Activated T-cell treated with anti-CD3 and anti-CD28 coated beads for 1 hour (primary cell): ENCODE results near the gene HLX.

Experiments used
- DNase-seq: peaks from one replicate; pipeline ENCODE4 v3.0.0-alpha.2; 2020; ENCODE audit warnings: low read depth

The HLX gene, protein sequence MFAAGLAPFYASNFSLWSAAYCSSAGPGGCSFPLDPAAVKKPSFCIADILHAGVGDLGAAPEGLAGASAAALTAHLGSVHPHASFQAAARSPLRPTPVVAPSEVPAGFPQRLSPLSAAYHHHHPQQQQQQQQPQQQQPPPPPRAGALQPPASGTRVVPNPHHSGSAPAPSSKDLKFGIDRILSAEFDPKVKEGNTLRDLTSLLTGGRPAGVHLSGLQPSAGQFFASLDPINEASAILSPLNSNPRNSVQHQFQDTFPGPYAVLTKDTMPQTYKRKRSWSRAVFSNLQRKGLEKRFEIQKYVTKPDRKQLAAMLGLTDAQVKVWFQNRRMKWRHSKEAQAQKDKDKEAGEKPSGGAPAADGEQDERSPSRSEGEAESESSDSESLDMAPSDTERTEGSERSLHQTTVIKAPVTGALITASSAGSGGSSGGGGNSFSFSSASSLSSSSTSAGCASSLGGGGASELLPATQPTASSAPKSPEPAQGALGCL

DNA sequence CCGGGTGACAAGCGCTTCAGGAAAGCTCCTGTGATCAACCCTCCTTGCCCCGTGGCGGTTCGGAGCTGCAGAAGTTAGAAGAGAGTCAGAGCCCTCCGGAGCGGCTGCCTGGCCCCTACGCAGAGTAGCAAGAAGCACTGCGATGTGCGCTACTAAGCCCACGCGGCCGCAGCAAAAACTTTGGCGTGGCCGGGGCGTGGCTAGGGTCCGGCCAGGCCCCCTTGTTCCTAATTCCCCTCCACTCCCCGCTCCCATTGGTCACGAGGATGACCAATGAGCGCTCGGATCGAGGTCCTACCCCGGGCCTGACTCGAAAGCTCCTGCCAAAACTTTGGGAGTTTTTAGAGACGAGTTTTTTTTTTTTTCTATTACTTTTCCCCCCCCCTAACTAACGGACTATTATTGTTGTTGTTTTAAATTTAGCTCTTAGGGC lies at the start of gene HLX:
TSS of gene HLX (plus strand) at position 368 of the 433 bp plus-strand sequence. CDS start 415 bp downstream, outside the sequence.
- no peak for DNase-seq

DNA sequence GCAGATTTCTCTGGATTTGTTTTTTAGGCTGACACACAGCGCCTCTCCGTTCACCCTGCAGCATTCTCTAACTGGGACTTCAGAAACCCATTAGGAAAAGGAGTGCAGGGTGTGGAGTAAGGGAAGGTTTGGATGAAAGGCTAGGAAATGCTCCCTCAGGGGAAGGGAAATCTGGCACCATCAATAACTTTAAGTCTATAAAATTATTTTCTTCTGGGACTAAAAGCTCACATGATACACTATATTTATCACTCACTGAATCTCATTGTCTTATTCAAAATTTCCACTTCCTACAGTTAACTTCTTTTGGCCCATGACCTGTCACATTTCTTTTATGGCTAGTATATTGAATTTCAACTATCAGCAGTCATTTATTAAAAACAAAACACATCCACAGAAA lies 45.8 kb upstream of the HLX start:
- no peak for DNase-seq

DNA sequence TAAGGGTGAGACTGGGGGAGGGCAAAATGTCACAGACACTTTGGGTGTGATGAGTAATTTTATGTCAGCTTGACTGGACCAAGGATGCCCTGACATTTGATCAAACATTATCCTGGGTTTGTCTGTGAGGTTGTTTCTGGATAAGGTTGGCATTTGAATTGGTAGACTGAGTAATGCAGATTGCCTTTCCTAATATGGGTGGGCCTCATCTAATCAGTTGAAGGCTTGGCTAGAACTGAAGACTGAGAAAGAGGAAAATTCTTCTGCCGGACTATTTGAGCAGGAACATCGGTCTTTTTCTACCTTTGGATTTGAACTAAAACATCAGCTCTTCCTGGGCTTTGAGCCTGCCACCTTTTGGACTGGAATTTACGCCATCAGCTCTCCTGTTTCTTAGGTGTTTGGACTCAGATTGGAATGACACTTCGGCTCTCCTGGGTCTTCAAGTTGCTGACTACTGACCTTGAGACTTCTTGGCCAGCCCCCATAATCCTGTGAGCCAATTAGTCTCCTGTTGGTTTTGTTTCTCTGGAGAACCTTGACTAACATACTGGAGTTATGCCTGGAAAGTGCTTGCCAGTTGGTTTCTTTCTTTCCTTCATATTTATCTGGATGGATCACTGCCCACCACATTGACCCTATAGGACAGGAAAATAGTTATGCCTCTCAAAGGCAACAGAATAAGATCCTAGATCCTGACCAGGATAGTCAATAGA lies 44.9 kb upstream of the HLX start:
- DNase-seq: no peak

DNA sequence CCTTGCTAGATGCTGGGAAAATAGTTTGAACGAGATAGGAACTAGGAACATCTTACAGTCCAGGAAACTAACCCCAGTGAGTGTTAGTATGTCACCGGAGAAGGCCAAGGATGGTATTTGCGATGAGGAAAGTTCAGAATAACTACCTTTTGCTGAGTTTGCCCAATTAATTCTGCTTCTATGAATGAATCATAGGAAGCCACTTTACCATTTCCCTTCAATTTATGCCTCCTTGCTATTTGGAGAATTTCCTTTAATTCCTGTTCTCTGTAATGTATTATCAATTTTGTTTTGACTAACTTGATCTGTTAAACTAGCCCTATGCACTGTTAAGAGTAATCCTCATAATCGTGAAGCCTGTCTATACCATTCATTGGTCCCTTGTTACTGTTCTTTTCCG lies 40.7 kb upstream of the HLX start:
- DNase-seq: no peak

DNA sequence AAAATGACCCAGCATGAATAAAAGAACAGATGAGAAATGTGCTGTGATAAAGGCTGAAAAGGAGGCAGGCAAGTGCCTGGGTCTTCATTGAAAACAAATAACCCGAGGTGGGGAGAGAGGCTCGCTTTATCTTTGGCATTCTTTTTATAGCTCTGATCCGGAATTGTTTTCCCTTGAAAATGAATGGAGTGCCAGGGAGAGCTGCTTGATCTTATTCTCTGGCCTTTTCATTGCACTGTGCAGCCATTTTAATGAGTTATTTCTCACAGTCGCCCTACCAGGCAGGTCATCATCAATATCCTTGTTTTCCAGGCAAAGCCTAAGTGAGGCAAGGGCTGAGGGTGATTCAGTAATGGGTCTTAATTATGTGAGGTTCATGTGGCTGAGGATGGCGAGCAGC lies 39.8 kb upstream of the HLX start:
- no peak for DNase-seq

DNA sequence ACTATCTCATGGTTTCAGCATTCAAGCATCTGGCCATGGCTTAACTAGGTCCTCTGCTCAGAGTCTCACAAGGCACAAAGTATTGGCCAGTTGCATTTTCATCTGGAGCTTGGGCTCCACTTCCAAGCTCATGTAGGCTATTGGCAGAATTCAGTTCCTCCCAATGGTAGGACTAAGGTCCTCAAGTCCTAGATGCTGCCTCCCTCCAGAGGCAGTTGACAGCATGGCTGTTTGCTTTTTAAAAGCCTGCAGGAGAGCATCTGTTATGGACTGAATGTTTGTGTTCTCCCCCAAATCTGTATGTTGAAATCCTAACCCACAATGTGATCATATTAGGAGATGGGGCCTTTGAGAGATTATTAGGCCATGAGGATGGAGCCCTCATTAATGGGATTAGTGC lies 38.0 kb upstream of the HLX start:
- DNase-seq: no peak

DNA sequence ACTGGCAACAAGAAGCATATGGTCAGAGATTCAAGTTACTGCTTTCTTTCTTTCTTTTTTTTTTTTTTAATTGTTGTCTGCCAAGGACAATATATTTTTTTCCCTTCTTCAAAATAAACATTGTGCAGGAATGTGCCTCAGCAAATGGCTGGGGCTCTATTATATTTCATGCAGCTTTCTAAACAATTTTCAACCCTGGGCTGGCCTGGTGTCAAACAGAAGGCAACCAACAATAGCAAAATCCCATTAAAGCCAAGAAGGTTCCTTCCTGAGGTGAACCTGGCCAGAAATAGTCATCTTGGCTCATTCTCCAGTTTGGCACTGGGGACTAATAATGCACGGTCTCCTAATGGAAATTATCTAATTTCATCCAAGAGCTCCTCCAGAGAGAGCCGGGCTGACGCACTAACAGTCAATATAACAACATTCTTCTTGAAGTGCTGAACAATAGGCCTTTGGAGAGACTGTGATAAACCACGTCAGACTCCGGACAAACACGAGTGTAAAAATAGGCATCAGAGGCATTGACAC lies 35.7 kb upstream of the HLX start:
- no peak for DNase-seq

DNA sequence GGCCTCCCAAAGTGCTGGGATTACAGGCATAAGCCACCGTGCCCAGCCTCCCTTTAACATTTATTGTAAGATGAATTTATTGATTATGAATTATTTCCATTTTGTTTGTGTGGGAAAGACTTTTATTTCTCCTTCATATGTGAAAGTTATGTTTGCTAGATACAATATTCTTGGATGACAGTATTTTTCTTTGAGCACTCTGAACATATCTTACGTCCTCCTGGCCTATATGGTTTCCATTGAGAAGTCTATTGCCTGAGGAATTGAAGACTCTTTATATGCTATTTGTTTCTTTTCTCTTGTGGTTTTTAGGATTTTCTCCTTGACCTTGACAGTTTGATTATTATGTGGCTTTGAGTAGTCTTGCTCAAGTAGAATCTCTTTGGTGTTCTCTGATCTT lies 26.8 kb upstream of the HLX start:
- DNase-seq: no peak

DNA sequence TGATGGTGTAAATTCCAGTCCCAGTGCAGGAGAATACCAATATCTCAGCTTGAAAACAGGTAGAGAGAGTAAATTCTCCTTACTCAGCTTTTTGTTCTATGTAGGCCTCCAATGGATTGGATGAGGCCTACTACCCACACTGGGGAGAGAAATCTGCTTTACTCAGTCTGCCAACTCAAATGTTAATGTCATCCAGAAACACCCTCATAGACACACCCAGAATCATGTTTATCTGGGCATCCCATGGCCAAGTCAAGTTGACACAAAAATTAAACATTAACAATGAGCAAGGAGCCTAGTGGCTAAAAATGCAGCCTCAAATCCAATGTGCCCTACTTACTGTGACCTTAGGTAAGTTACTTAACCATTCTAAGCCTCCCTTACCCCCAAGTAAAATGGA lies 6.9 kb upstream of the HLX start:
- no peak for DNase-seq

DNA sequence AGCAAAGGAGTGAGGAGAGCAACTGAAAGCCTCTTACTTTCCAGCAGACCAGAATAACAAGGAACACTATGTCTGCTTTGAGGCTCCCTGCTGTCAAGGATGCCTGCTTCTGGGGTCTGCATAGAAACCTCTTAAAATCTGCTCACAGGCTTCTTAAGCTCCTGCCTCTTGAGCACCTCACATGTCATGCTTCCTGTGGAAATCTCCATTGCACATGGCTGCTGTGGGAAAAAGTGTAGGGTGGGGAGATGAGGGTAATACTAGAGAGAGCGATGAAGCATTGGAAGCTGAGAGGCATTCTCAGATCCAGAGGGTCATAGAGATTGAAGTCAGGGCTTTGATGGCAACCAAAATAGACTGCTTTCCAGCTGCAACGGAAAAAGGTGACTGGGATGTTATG lies 6.2 kb upstream of the HLX start:
- DNase-seq: no peak

DNA sequence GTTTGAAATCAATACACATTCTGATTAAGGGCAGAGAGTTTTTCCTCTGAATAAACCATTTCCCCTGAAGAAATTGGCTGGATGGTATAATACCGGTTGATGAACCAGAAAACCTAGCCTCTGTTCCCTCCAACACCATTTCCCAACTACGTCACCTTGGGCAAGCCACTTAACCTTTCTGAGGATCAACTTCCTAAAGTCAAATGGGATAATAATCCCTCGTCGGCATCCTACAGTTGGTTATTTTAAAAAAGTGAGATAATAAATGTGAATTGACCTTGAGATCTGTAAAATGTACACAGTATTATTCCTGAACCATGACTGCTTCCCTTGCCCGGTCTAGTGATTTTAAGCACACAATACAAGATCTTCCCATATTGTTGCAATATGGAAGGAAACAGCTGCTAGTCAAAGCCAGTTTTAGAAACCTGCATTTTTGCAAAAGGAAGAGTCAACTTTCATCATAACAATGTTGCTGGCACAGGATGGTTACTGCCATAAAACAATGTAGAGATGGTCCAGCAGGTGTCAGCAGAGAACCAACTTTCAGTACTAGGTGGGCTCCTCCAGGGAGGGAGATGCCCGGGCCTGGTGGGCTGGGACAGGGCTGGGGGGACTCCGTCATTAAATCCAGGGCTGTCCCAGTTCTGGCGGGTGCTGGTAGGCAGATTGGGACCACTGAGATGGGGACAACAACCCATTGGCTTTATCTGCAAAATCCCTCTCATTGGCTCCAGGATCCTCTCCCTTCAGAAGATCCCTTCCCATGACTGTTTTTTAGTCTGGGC lies 5.2 kb upstream of the HLX start:
- DNase-seq: no peak

DNA sequence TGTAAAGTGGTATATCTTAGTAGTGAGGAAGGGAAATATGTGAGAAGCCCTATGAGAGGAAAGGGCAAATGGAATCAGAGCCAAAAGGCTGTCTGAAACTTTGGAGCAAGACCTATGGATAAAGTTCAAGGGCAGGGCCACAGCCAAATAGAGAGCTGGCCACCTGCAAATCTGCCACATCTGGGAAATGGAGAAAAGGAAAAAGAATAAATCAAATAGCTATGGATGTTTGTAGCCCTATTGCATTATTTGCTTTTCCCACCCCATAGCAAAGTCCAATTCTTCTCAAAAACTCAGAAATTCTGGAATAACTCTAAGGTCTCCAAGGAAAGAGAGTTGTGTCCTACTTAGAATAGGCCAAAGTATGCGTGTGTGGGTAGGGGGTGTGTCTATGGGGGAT lies 4.0 kb upstream of the HLX start:
- DNase-seq: no peak

DNA sequence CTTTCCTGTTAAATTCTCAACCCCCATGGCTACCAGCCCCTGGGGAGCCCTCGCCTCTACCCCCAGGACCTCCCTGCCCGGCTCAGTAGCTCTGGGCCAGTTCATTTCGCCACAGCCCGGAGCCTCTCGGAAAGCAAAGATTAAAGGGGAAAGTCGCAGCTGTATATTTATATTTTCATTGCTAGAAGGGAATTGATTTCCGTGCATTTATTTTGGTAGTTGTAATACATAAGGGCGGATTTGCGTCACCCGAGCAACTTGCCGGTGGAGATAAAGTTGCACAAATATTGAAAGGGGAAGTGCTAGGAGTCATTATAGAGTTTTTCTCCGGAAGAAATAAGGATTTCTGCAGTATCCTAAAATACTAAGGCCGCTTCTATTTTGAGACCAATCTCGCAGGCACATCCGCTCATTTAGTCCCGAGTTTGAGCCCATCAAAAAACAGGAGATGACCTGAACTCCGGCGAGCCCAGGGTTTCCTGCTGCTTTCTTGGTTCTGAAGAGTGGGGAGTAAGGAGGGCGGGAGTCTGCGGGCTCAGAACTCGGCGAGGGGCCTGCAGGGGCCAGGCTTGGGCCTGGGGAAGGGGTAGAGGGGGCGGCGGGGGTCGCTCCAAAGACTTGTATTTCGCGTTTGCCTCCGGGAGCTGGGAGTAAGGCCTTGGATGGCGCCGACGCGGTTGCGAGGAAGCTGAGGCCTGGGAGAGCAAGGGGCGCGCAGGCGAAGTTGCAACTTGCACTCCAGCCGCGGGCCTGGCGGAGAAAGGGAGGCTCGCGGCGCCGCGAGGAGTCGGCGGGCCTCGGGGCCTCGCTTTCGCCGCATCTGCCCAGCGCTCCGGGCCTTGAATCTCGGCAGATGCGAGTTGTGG lies 2.5 kb upstream of the HLX start:
- DNase-seq: no peak

DNA sequence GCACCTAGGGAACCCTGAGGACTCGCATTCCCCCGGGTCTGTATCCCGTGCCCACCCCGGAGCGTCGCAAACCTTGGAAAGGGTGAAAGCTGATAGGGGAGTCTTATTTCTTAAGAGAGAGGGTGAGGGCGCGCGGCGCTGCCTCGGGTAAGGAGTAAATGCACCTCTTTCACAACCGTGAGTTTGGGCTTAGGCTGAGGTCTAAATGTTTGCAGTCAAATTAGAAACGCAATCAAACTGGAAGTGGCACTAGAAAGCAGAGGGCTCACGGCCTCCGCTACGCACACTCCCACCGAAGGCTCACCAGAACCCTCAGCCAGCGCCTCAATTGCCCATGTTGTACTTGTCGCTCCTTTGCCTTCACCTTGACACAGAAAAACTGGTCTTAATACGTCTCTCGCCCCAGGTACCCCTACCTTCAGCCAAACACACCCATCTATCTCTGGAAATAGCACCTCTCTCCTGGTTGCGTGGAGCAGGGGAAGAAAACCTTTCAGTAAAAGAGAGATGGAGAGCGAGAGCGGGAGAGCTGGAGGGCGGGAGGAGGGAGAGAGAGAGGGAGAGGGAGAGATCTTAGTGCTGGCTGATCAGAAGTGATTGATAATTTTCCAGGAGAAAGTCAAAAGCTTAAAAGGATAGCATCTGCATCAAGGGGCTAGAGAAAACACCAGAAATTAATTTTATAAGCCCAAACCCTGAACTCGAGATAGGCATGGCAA lies 1.7 kb upstream of the HLX start:
- no peak for DNase-seq

DNA sequence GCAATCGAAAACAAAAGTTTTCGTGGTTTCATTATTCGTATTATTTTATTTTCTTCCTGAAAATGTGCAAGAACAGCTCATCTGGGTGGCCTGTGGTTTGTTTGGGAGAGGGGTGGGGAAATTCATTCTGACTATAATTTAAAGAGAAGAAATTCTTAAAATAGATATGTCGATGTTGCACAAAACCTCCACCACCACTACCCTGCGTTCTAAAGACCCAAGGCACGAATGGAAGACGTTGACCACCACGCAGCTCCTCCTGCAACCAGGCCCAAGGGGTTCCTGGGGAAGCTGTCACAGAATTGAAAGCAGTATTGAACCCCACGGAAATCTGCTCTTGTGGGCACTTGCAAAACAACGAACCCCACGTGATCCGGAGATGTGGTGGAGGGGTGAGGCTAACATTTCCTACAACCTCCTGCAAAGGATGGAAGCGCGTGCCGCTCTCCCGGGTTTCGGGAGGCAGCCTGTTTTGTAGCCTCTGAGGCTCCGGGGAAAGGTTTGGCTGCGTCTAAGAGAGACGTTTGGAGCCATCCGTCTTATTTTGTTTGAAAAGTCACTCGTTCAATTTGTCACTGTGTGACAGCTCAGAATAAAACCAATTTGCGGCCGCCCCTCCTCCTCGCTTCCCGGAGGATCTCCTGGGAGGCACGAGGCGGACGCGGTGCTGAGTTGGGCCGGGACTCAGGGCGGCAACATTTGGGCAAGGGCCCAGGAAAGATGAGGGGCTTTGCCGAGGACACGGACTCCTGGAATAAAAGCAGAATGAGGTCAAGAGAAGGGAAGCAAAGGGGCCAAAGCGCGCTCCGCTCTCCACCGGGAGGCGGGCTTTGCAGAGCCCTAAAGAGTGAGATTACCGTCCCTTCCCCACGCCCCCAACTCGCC lies 810 bp upstream of the HLX start:
- DNase-seq: no peak

DNA sequence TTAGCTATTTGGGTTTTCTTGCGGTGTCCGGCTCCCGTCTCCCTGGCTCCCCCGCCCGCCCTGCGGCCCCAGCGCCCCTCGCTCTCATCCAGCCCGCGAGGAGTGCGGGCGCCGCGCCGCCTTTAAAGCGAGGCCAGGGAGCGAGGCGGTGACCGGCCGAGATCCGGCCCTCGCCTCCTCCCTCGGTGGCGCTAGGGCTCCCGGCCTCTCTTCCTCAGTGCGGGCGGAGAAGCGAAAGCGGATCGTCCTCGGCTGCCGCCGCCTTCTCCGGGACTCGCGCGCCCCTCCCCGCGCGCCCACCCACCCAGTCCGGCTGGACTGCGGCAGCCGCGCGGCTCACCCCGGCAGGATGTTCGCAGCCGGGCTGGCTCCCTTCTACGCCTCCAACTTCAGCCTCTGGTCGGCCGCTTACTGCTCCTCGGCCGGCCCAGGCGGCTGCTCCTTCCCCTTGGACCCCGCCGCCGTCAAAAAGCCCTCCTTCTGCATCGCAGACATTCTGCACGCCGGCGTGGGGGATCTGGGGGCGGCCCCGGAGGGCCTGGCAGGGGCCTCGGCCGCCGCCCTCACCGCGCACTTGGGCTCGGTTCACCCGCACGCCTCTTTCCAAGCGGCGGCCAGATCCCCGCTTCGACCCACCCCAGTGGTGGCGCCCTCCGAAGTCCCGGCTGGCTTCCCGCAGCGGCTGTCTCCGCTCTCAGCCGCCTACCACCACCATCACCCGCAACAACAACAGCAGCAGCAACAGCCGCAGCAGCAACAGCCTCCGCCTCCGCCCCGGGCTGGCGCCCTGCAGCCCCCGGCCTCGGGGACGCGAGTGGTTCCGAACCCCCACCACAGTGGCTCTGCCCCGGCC lies 492 bp downstream of the HLX start:
- DNase-seq: no peak

DNA sequence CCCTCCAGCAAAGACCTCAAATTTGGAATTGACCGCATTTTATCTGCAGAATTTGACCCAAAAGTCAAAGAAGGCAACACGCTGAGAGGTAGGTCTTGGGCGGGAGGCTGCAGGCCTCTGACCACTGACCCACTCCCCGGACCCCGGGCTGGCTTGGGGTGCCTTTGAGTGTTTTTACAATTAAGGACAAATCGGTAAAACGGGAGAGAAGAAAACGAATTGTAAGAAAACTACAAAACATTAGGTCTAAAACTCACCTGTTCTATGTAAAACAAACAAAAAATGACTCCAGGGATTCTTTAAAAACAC lies 1.1 kb downstream of the HLX start:
- DNase-seq: no peak

DNA sequence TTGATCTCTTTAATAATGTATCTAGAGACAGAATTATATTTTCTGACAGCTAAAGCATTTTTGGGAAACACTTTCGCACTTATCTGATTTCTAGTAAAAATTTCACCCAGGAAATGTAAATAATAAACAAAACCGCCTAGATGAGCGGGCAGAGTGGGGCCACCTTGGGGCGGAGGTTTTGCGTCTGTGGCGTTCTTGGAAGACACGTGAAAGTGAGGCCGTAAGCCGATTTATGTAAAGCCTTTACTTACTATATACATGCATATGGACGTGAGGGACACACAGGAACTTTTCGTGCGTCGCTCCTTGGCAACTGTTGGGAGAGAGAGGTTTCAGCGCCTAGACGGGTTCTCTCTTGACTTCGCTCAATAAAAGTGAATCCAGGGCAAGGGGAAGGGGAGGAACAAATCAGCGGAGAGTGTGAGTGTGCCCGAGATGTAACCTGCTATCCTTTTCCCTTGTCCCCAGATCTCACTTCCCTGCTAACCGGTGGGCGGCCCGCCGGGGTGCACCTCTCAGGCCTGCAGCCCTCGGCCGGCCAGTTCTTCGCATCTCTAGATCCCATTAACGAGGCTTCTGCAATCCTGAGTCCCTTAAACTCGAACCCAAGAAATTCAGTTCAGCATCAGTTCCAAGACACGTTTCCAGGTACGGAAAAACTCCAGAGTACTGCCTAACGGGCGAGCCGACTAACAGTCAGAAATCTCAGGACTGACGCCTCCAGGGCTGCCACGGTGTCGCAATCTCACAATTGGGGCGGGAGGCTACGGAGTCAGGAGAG lies 1.7 kb downstream of the HLX start:
- no peak for DNase-seq
